ENCODE data around the gene EARS2.

GRCh38 chr16:23506606-23506994, 50.5 kb downstream of the EARS2 start:
- TF ChIP-seq CTCF (IDR thresholded peaks at IDR 0.05; ENCODE audit: low read length): no peak
- no peak for TF ChIP-seq EZH2 (IDR thresholded peaks at IDR 0.05; ENCODE audit: borderline replicate concordance, low read length)

Data from OCI-LY1 (cell line).